Prostate gland (tissue), 2 donors: ENCODE data around the gene GPR6. TPM values are rescaled to one million over a fixed set of nuclear protein-coding genes. Genes with fewer than 3 reads are reported as not detected.

Experiments used
- total RNA-seq, 2 donors: library from RNA; depleted of rRNA; stranded (reverse); fragments of >200 nt; gene quantifications; one replicate each; pipeline ENCODE4 v1.1.0, GENCODE V29; 2016

Gene GPR6
- total RNA-seq, 2 donors from 2014 or later: not detected

Other genes starting within 250 kb of the GPR6 start
- gene WASF1, start 201.4 kb downstream of the GPR6 start, total RNA-seq: 10 to 100 TPM in 1 of 2 donors, 1 to 10 TPM in 1; 8.0 to 56.8 TPM
- 10 to 100 TPM; 15.8 to 20.4 TPM for gene CDC40, start 202.1 kb downstream of the GPR6 start, total RNA-seq